NCI-H748 treated with DMSO at 0.1 percent for 48 hours (cell line): ENCODE results near the gene TMOD3.

Experiments
- DNase-seq: peaks from one replicate; lab custom pipeline; 2025; lab: John Stamatoyannopoulos, UW

TMOD3 gene

DNA sequence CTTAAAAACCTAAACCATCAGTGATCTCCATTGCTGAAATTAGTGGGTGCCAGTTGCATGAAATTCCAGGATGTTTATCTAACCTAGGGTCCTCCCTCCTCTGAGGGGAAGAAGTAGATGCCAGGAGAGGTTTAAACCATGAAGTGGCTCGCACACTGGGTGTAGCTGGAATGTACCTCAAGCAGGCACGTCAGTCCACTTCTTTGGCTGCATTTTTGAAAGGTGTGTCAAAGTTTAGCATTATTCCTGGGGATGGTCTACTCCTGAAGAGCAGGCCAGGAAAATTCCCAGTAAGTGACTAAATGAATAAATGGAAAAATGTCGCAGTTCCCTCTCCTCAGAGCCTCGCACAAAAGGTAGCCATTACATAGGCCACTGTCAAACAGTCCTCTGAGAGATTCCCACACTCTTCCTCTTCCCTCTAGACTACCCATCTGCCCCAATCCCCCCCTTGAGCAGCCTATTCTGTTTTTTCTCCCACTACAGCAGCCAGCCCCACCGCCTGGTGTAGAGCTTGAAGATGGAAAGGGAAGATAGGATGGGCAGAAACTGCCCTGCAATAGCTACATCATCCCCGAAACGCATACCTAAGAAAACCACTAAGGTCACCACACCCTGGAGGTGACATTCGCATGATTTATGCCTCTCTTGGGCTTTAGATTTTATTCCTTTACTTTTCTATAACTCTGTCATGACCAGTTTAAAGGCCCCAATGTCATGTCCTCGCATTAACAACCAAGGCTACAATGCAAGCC, 655 bp upstream of the TMOD3 start:
- DNase-seq: no peak

DNA sequence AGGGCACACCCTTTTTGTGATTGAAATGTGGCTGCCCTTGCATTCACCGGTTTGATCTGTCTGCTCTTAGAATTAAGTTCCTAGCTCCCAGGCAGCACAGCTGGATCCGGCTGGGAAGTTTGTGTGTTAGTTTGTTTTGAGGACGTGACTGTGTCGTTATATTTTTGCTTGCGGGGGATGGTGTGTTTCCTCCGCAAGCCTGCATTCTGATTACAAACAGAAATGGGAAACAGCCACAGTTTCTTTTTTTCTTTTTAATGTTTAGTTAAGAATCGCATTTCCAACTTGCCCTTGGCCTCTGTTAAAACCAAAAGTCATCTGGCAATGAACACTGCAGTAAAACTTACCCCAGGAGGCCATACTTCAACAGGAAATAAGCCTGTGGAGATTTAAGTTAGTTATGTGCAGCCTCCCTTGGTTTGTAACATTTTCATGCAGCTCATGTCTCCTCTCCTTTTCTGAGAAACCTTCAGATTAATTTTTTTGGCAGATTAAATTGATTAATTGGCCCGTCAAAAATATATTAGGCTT, 888 bp downstream of the TMOD3 start:
- no peak for DNase-seq

DNA sequence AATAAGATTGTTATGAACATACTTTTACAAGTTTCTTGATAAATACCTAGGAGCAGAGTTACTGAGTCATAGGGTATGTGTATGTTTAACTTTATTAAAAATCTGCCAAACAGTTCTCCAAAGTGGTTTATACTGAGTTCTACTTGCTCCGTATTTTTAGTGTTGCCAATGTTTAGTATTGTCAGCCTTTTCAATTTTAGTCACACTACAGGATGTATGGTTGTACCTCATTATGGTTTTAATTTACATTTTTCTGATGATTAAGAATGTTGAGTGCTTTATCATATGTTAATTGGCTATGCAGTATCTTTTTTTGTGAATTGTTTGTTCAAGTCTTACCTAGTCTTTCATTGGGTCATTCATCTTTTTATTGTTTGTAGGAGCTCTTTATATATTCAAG, 4.3 kb downstream of the TMOD3 start:
- DNase-seq: no peak

DNA sequence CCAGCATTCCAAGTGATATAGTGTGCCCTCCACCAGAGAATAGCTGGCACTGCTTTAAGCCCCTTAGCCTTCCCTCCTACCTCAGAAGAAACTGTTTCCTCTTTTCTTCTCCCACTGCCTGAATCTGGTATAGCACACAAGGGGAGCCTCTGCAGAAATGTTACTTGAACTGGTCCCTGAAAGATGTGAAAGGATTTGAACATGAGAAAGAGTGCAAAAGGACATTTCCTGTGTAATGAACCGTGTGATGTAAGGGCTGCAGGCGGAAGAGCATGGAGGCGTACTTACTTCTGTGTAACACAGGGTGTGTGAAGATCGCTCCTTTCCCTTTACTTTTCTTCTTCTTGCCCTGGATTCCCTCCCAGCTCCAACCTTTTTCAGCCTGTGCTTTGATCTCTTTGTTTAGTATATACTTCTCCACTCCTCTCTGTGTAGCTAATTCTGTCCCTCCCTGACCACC, 8.4 kb downstream of the TMOD3 start:
- DNase-seq: no peak

DNA sequence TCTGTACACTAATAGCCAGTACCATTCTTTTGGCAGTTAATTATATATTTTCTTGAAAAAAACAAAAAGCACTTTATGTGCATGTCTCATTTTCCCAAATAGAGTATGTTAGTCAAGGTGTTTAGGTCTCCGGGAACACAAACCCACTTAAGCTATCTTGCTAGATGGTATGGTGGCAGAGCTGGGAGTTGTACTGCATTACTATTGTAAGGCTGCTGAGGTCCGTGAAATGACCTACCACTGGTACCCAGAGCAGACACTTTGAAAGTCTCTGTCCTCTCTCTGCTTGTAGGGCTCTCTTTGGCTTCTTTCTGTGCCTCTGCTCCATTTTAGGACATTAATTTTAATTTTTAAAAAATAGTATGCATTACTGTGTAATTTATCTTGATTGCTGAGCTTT, 8.8 kb downstream of the TMOD3 start:
- no peak for DNase-seq

DNA sequence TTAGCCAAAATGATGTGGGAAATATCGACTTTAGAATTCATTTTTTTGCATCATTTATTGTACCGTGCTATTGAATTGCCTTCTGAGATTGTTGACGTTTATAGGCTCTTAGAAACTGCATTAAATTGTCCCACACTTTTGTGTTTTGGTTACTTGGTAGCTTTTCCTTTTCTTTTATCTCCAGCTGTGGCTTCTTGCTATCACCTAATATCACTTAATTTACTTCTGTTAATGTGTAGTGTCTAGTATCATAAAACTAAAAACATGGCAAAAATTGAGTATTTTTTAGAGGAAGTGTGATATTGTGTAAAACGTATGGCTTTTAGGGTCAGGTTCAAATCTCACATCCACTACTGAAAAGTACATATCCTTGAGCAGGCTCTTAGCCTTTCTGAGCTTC, 11.2 kb downstream of the TMOD3 start:
- DNase-seq: no peak

DNA sequence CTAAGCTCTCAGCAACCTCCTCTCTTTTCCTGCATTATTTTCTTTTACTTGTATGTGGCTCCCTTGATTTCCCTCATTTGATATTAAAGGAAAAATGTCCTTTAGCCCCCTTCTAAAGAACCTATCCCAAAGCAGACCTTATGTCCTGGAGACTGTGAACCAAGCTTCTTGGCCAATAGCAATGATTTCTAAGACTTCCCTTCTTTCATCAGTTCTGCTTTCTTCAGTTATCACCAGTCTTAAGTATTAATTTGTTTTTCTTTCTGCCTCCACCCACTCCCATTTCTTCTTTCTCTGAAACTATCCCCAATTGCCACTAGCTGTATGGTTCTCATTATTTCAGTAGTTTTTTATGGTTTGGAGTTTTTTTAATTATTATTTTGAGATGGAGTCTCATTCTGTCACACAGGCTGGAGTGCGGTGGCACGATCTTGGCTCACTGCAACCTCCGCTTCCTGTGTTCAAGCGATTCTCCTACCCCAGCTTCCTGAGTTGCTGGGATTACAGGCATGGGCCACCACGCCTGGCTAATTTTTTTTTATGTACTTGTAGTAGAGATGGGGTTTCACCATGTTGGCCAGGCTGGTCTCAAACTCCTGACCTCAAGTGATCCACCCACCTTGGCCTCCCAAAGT, 12.1 kb downstream of the TMOD3 start:
- DNase-seq: no peak

DNA sequence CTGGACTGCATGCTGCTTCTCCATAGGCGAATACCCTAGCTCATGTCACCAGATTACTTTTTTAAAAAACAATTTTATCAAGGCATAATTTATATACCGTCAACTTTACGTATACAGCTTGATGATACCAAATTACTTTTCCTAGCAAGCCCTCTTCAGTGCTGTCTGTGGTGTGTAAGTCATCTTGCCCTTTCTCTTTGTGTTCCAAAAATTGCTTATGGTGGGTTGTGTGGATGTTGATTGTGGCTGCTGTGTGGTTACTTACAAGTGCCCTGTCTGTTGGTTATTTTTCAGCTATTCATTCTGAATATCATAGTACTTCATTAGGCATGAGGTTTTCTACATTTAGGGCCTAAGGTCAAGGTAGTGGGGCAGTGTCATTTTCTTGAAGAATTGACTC, 12.8 kb downstream of the TMOD3 start:
- no peak for DNase-seq

DNA sequence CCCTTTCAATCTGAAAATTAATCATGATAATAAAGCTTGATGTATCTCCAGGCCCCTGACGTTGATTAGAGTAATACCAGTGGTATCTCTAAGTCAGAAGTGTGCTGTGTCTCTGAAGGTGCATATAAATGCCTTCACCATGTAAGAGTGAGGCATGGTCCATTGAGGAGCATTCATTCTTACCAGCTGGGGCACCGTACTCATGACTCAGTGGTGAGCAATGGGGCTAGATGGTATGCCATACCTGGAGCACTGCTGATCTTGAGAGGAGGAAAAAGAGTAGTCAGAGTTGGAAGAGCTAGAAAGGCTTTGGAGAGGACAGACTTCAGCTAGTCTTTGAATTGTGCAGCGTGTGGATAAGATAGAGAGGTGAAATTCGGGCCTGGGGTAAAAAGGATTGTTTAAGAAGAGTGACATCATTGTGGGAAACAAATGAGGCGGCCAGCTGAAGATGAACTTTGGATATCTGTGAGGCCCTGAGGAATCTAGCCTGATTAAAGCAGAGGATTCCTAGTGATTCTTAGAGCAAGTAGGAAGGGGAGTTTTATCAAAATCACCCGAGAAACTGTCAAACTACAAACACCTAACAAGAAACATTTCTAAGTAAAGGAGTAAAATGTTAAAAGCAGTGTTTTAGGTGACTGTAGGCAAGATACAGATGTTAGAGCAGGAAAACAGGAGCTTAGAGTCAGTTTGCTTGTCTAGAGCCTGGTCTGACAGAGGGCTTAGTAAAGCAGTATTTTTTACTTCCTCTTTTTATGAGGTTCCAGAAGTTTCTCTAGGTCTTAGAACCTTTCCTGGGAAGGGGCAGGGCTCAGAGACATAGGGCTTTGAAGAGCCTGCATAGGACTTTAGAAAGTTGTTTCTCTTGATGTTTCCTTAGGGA, 13.6 kb downstream of the TMOD3 start:
- no peak for DNase-seq

DNA sequence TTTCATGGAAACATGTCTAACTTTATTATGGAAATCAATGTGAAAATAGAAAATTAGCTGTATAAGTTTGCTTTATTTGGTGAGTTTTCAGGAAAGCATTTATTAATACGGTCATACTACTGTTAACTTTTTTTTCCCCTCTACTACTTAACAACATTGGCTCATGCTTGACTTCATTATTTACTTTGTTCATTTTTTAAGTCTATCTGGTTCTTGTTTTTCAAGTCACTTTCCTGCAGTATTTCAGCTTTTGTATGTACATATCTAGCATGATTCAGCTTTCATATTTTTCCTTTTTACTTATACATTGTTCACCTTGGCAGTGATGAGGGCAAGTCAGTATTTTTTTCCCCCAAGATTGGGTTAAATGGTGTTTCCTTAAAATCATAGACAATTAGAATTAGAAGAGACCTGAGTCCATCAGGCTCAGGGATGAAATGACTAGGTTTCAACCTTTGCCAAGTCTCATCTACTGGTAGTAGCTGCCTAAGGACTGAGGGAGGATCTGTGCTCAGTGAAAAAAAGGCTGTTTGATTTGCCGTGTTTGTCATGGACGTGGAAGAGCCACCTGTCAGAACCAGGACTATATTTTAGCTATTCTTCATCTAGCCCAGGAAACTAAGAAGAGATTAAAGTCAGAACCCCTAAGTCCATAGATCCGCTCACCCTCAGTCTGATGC, 15.4 kb downstream of the TMOD3 start:
- DNase-seq: no peak

DNA sequence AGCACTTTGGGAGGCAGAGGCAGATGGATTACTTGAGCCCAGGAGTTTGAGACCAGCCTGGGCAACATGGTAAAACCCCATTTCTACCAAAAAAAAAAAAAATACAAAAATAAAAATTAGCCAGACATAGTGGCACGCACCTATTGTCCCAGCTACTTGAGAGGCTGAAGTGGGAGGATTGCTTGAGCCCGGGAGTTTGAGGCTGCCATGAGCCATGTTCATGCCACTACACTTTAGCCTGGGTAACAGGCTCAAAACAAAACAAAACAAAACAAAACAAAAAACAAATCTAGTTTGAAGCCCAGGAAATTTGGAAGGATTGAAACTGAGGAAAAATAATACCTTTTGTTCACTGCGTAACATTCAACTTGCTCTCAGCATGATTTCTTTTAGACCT, 16.6 kb downstream of the TMOD3 start:
- DNase-seq: no peak

DNA sequence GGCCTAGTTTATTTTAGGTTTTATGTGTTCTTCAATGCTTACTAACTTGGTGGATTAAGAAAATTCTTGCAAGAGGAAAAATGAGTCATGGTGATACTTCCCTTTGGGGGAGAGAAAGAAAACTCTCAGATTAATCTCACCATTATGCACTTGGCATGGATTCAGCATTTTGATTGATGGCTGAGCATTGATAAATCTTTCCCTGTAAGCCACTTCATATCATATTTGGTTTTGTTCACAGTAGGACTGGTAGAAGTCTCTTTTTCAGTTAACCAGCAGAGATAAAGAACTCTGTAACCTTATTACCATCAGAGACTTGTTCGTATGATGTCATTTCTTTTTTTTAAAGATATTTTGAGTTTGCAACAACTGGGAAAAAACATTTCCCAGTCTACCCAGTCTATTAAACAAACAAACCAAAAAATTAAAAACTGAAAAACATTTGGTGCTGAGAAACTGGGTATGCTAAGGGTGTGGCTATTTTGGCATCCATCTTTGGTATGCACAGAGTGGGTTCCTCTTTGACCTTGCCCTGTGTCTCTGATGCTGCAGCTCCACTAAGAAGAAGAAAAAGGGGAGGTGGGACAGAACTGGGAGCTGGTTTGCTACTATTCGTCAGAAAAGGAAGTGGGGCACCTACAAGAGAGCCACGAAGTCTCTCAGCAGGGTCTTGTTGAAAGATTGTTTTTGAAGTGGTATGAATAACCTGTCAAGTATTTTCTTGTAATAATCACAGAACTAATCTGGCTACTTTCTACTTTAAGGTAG, 17.2 kb downstream of the TMOD3 start:
- DNase-seq: no peak

DNA sequence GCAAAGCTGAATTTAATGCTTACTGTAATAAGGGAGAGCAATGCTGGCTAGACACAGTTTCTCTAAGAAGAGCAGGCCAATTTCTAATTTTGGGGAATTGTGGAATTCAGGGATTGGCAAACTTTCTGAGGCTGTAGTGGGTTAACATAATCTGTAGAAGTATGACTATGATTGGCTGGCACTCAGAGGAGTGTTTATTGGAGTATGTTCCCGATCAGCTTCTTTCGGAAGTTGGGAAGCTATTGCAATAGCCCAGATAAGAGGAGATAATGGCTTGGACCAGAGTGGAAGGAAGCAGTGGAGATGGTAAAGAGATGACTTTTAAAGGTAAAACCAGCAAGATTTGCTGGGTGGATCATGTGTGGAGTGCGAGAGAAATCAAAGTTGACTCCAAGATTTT, 19.4 kb downstream of the TMOD3 start:
- DNase-seq: no peak

DNA sequence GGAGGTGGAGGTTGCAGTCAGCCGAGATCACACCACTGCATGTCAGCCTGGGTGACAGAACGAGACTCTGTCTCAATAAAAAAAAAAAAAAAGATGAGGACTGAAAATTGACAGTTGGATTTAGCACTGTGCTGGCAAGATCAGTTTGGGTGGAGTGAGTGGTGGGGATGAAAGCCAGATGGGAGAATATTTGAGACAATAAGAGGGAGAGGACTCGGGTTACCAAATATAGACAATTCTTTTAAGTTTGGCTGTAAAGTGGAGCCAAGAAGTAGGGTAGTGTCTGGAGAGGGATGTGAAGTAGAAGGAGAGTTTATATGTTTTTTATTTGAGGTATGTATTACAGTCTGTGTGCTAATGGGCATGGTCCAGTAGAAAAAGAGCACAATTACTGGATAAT, 20.4 kb downstream of the TMOD3 start:
- DNase-seq: no peak

DNA sequence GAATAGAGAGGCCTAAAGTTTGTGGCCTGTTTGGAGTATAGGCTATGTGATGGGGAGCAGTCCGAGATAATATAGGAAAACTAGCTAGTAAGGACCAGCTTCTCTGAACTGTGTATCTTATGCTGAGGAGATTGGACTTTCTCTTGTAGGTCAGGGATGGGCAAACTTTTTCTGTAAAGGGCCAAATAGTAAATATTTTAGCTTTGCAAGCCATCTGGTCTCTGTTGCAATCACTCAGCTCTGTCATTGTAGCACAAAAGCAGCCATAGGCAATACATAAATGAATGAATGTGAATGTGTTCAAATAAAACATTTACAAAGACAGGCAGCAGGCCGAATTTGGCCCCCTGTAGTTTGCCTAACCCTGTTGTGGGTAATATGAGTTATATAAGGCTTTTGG, 24.5 kb downstream of the TMOD3 start:
- no peak for DNase-seq

DNA sequence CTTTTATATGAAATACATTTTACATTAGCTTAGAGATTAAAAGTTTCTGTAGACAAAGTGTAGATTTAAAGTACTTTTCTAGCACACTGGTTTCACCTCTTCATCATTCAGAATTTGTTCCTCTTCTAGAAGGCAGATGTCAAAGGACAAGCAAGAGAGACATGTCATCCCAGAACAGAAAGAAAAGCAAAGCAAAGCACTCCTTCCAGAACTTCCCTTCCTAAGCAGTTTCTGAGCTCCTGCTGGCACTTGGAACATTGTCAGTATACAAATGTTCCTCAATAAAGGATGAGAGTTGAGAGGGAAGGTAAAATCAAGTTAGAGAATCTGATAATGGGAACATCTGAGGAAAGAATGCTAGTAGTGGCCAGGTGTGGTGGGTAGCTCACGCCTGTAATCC, 26.2 kb downstream of the TMOD3 start:
- no peak for DNase-seq

DNA sequence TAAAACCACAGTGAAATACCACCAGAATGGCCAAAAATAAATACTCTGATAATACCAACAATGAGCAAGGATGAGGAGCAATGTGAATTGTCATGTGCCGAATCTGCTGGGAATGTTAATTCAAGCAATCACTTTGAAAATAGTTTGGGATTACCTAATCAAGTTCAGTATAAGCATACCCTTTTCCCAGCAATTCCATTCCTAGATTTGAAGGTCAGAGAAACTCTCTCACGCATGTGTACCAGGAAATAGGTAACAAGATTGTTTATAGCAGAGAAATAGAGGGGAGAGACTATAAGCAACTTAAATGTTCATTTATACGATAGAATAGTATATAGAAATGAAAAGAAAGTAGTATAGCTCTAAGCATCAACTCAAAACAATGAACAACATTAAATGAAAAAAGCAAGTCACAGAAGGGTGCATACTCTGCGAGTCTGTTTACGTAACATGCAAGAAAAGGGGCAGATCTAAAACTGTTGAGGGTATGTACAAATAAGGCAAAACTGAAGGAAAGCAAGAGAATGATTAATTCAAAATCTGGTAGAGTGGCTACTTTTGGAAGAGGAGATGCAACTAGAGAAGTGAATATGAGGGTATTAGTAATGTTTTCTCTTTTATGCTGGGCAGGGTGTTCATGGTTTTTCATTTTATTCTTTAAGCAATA, 27.4 kb downstream of the TMOD3 start:
- DNase-seq: no peak

DNA sequence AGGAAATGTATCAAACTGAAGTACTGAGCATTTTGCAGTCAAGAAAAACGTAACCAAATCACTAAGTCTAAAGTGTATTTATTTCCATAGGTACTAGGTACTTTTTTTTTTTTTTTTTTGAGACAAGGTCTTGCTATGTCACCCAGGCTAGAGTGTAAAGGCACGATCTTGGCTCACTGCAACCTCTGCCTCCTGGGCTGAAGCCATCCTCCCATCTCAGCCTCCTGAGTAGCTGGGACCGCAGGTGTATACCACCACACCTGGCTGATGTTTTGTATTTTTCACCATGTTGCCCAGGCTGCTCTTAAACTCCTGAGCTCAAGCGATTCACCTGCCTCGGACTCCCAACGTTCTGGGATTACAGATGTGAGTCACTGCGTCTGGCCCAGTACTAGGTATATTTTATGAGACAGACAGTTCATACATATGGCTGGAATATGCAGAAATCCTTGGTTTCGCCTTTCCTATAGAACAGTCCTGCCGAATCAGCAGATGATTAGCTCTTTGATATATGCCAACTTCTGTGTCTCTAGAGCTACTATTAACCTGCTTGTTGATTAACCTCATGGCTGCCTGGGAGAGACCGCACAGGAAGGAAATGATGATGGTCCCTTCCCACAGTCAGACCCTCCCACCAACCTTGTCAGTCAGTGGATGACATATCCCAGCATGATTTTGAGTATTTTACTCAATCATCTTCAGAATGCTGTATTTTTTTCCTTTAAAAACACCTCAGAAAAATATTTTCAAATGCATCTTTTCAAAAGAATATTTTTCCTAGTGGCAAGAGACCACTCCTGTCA, 32.3 kb downstream of the TMOD3 start:
- no peak for DNase-seq

DNA sequence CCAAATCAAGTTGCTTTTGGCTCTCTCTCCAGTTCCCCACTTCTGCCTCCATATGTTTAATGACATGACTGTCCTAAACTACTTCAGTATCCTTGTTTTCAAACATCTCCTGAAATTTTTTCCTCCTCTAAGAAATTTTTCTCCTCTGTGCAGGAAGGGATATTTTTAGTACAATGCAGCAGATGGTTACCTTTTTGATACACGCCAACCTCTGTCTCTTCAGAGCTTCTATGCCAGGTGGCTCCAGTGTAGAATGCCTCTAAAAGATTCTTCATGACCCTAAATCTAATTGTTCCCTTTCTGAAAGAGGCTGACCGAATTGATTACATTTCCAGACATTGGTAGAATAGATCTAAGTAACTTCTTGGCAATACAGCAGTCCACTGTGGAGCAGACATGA, 33.7 kb downstream of the TMOD3 start:
- no peak for DNase-seq
